Aortic smooth muscle cell (primary cell): Measurements from ENCODE around the gene GAS1. TPM values are rescaled to one million over a fixed set of nuclear protein-coding genes. Genes with fewer than 3 reads are reported as not detected.

Experiments
- total RNA-seq: library from RNA; depleted of rRNA; stranded (reverse); fragments of >200 nt; gene quantifications from 2 replicates; pipeline ENCODE4 v1.2.3, GENCODE V29; 2014

GAS1 gene, protein sequence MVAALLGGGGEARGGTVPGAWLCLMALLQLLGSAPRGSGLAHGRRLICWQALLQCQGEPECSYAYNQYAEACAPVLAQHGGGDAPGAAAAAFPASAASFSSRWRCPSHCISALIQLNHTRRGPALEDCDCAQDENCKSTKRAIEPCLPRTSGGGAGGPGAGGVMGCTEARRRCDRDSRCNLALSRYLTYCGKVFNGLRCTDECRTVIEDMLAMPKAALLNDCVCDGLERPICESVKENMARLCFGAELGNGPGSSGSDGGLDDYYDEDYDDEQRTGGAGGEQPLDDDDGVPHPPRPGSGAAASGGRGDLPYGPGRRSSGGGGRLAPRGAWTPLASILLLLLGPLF
- total RNA-seq: 5.5 and 5.7 TPM in 2 replicates

GRCh38 chr9:86947146-86948073 lies at the start of gene GAS1:
Gene GAS1 (minus strand): TSS chr9:86947506. CDS start chr9:86946779, 727 bp downstream.

